Liver (tissue), 9 donors: ENCODE measurements around the gene TRIM13. TPM values are rescaled to one million over a fixed set of nuclear protein-coding genes. Genes with fewer than 3 reads are reported as not detected.

Source experiments
- DNase-seq: peaks from one replicate; pipeline ENCODE4 v3.0.0-alpha.2; 2017; ENCODE audit warnings: low spot score
- H3K27ac ChIP-seq, 2 donors: one replicate each; pipeline ENCODE4 v1.7.0; 2013; ENCODE audit warnings: inconsistent platforms in 2 of 2, low read length in 2 of 2, control low read depth in 1 of 2, low read depth in 1 of 2, mild to moderate bottlenecking in 1 of 2
- H3K27me3 ChIP-seq, 4 donors: one replicate each; pipeline versions ENCODE4 v1.6.1 to v1.7.0; 2013; ENCODE audit warnings: low read length in 3 of 4, inconsistent platforms in 1 of 4, mild to moderate bottlenecking in 1 of 4, moderate library complexity in 1 of 4; ENCODE audit not compliant: control insufficient read depth in 4 of 4, insufficient read depth in 4 of 4
- H3K36me3 ChIP-seq, 4 donors: one replicate each; pipeline versions ENCODE4 v1.6.1 to v1.7.0; 2013; ENCODE audit warnings: low read length in 3 of 4, mild to moderate bottlenecking in 3 of 4, low read depth in 1 of 4, moderate library complexity in 1 of 4; ENCODE audit not compliant: control insufficient read depth in 4 of 4, insufficient read depth in 3 of 4
- H3K4me1 ChIP-seq, 4 donors: one replicate each; pipeline versions ENCODE4 v1.6.1 to v1.7.0; 2013; ENCODE audit warnings: low read length in 3 of 4, mild to moderate bottlenecking in 3 of 4, moderate library complexity in 1 of 4; ENCODE audit not compliant: control insufficient read depth in 4 of 4, insufficient read depth in 4 of 4
- H3K4me3 ChIP-seq, 3 donors: one replicate each; pipeline versions ENCODE4 v1.6.1 to v1.7.0; 2013; ENCODE audit warnings: low read length in 3 of 3, control low read depth in 1 of 3, low read depth in 1 of 3, mild to moderate bottlenecking in 1 of 3
- H3K9ac ChIP-seq, 2 donors: one replicate each; pipeline ENCODE4 v1.7.0; 2013; ENCODE audit warnings: low read length in 2 of 2, mild to moderate bottlenecking in 2 of 2, moderate library complexity in 2 of 2, control low read depth in 1 of 2, low read depth in 1 of 2
- H3K9me3 ChIP-seq, 4 donors: one replicate each; pipeline versions ENCODE4 v1.6.1 to v1.7.0; 2013; ENCODE audit warnings: low read length in 3 of 4; ENCODE audit not compliant: control insufficient read depth in 4 of 4
- ATF3 ChIP-seq: IDR thresholded peaks from 2 replicates; pipeline ENCODE4 v1.6.1; 2016; ENCODE audit warnings: antibody characterized with exemption
- EGR1 ChIP-seq, 2 donors: IDR thresholded peaks; 2 replicates each; pipeline ENCODE4 v1.6.1; 2016 to 2018; ENCODE audit warnings: antibody characterized with exemption in 2 of 2, low read depth in 2 of 2
- FOXA1 ChIP-seq: IDR thresholded peaks from 2 replicates; pipeline ENCODE4 v1.6.1; 2016; ENCODE audit warnings: antibody characterized with exemption
- FOXA2 ChIP-seq: IDR thresholded peaks from 2 replicates; pipeline ENCODE4 v1.6.1; 2016; ENCODE audit warnings: antibody characterized with exemption
- GABPA ChIP-seq, 2 donors: IDR thresholded peaks in 1 of 2; conservative IDR thresholded peaks in 1 of 2; 2 replicates each; pipeline ENCODE4 v1.6.1; 2016; ENCODE audit warnings: antibody characterized with exemption in 2 of 2, mild to moderate bottlenecking in 1 of 2, moderate library complexity in 1 of 2
- HNF4A ChIP-seq, 2 donors: conservative IDR thresholded peaks; 2 replicates each; pipeline ENCODE4 v1.6.1; 2016; ENCODE audit warnings: antibody characterized with exemption in 2 of 2, mild to moderate bottlenecking in 2 of 2
- HNF4G ChIP-seq: IDR thresholded peaks from 2 replicates; pipeline ENCODE4 v1.6.1; 2016; ENCODE audit warnings: antibody characterized with exemption
- JUND ChIP-seq, 2 donors: IDR thresholded peaks; 2 replicates each; pipeline ENCODE4 v1.6.1; 2016; ENCODE audit warnings: antibody characterized with exemption in 2 of 2
- NR2F2 ChIP-seq: IDR thresholded peaks from 2 replicates; pipeline ENCODE4 v1.6.1; 2016; ENCODE audit warnings: antibody characterized with exemption
- RAD21 ChIP-seq, 2 donors: IDR thresholded peaks; 2 replicates each; pipeline ENCODE4 v1.6.1; 2016; ENCODE audit warnings: antibody characterized with exemption in 2 of 2, mild to moderate bottlenecking in 2 of 2
- REST ChIP-seq: IDR thresholded peaks from 2 replicates; pipeline ENCODE4 v1.6.1; 2016; ENCODE audit warnings: antibody characterized with exemption, mild to moderate bottlenecking
- RXRA ChIP-seq, 2 donors: IDR thresholded peaks; 2 replicates each; pipeline ENCODE4 v1.6.1; 2017 to 2018; ENCODE audit warnings: antibody characterized with exemption in 2 of 2, mild to moderate bottlenecking in 1 of 2
- SP1 ChIP-seq: IDR thresholded peaks from 2 replicates; pipeline ENCODE4 v1.6.1; 2018; ENCODE audit warnings: antibody characterized with exemption, mild to moderate bottlenecking
- TAF1 ChIP-seq: conservative IDR thresholded peaks from 2 replicates; pipeline ENCODE4 v1.6.1; 2016; ENCODE audit warnings: antibody characterized with exemption, mild to moderate bottlenecking
- YY1 ChIP-seq: IDR thresholded peaks from 2 replicates; pipeline ENCODE4 v1.6.1; 2016; ENCODE audit warnings: antibody characterized with exemption, mild to moderate bottlenecking
- ZBTB33 ChIP-seq: IDR thresholded peaks from 2 replicates; pipeline ENCODE4 v1.6.1; 2016; ENCODE audit warnings: antibody characterized with exemption
- WGBS: extraction: QIAGEN DNeasy Blood & Tissue Kit; methylation state at CpG from one replicate; pipeline ENCODE4 v1.1.7; 2013; 5-methylcytosine and 5-hydroxymethylcytosine counted together
- polyA plus RNA-seq, 2 donors: library from polyadenylated mRNA; stranded (reverse) in 1 of 2; unstranded in 1 of 2; fragments of 200-250 nt in 1 of 2; fragments of >200 nt in 1 of 2; fragmentation: Nextera tagmentation in 1 of 2; extraction: Ambion mirVana in 1 of 2; gene quantifications; one replicate each; pipeline versions ENCODE4 v1.2.1 to v1.2.3, GENCODE V29; 2013 to 2015
- total RNA-seq, 2 donors: library from RNA; depleted of rRNA; stranded (reverse); fragments of >200 nt; gene quantifications; one replicate each; pipeline ENCODE4 v1.2.3, GENCODE V29; 2014
- donor health status: healthy.
- donor health status: healthy.
- donor health status: healthy.
- donor health status: healthy.
- donor health status: healthy.

TRIM13 gene
- total and polyA plus RNA-seq, 4 donors, result 4.7 to 10.5 (median 9.6) TPM

GRCh38 chr13:49977992-49978391, 18.9 kb upstream of the TRIM13 start:
- H3K9ac ChIP-seq, result no peak overlapping the region
- TF ChIP-seq FOXA2, result no peak
- no peak for TF ChIP-seq REST
- no peak for TF ChIP-seq RAD21 (IDR thresholded peaks at IDR 0.05)
- TF ChIP-seq RXRA (IDR thresholded peaks at IDR 0.05), result no peak
- no peak for TF ChIP-seq GABPA (IDR thresholded peaks at IDR 0.05 in 1 of 2, conservative IDR thresholded peaks at IDR 0.05 in 1 of 2)
- TF ChIP-seq ZBTB33, result no peak
- no peak for TF ChIP-seq HNF4G
- no peak for TF ChIP-seq TAF1
- no peak for TF ChIP-seq SP1
- no peak for TF ChIP-seq FOXA1
- TF ChIP-seq YY1, result no peak
- no peak for TF ChIP-seq EGR1 (IDR thresholded peaks at IDR 0.05; ENCODE audit: low read depth in 2 of 2)
- no peak for TF ChIP-seq JUND (IDR thresholded peaks at IDR 0.05)
- no peak for TF ChIP-seq NR2F2
- no peak for TF ChIP-seq ATF3
- no peak for TF ChIP-seq HNF4A (conservative IDR thresholded peaks at IDR 0.05)
- no peak overlapping the region for H3K27ac ChIP-seq
- no peaks in the 10 kb centered on the region for H3K27me3 ChIP-seq
- 93% methylated on average over 3 of the region's 3 CpGs for WGBS
- peaks cover 0 to 5% (median 4%) of the 10 kb centered on the region in 4 donors for H3K4me1 ChIP-seq
- H3K4me3 ChIP-seq, result no peak overlapping the region
- H3K9me3 ChIP-seq, result no peaks in the 10 kb centered on the region
- no peak for DNase-seq
- no peaks in the 10 kb centered on the region for H3K36me3 ChIP-seq

GRCh38 chr13:49980266-49980665, 16.6 kb upstream of the TRIM13 start:
- TF ChIP-seq HNF4G (no peak), EGR1 (IDR thresholded peaks at IDR 0.05; ENCODE audit: low read depth in 2 of 2) (no peak), FOXA1 (no peak), NR2F2 (no peak), YY1 (no peak), RAD21 (IDR thresholded peaks at IDR 0.05) (no peak)

More at GRCh38 chr13:49980266-49980665, 16.6 kb upstream of the TRIM13 start:
- DNase-seq, result no peak
- no peak overlapping the region for H3K4me3 ChIP-seq
- H3K9ac ChIP-seq, result no peak overlapping the region
- H3K27ac ChIP-seq, result no peak overlapping the region
- peaks cover 0 to 2% (median under 1%) of the 10 kb centered on the region in 4 donors for H3K4me1 ChIP-seq
- H3K36me3 ChIP-seq, result no peaks in the 10 kb centered on the region
- no peaks in the 10 kb centered on the region for H3K27me3 ChIP-seq
- no peaks in the 10 kb centered on the region for H3K9me3 ChIP-seq
